NCI-H345 treated with DMSO at 0.1 percent for 48 hours (cell line): ENCODE measurements around the gene CHAF1A.

Experiments
- DNase-seq: peaks from one replicate; lab custom pipeline; 2025; ENCODE audit not compliant: unreplicated experiment; lab: John Stamatoyannopoulos, UW

The CHAF1A gene

DNA sequence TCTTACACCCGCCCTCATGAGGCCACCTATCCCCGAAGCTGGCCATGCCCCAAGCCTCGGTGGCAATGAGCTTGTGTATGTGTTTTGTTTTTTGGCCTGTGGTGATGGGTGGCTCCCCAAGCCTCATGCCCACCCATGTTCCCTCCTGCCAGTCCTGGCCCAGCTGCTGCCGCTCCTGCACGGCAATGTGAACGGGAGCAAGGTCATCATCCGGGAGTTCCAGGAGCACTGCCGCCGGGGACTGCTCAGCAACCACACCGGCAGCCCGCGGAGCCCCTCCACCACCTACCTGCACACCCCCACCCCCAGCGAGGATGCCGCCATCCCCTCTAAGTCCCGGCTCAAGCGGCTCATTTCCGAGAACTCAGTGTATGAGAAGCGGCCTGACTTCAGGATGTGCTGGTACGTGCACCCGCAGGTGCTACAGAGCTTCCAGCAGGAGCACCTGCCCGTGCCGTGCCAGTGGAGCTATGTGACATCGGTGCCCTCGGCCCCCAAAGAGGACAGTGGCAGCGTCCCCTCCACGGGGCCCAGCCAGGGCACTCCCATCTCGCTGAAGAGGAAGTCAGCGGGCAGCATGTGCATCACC, 30.6 kb downstream of the CHAF1A start:
- DNase-seq: no peak

DNA sequence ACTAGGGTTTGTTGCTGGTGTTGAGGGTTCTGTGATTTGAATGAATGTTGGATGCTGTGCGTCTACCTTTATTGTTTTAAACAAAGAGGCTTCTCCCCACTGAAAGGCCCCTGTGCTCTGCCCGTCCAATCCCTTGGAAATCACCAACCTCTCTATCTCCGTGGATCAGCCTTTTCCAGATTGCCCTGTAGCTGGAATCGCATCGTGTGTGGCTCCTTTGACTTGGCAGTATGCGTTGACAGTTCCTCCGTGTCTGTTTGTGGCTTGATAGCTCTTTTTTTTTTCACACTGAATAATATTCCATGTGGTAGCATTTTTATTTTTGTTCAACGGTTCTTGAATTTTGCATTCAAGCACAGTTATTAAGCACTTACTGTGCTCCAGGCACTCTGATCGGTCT, 32.0 kb downstream of the CHAF1A start:
- no peak for DNase-seq

DNA sequence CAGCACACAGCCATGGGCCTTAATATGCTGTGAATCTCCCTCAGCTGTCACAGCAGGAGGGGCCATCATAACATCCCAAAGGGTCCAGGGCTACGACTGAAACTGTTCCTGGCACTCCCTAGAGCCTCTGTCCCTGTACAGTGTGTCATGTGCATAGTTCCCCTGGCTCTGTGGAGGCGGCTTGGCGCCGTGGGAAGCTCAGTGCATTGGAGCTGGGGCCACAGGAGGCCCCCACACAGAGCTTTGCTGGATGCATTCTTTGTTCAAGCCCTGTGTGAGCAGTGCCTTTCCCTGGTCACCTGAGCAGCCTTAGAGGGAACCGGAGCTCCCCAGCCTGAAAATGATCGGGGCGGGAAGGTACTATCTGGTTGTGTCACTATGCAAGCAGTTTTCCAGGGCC, 33.8 kb downstream of the CHAF1A start:
- DNase-seq: no peak

DNA sequence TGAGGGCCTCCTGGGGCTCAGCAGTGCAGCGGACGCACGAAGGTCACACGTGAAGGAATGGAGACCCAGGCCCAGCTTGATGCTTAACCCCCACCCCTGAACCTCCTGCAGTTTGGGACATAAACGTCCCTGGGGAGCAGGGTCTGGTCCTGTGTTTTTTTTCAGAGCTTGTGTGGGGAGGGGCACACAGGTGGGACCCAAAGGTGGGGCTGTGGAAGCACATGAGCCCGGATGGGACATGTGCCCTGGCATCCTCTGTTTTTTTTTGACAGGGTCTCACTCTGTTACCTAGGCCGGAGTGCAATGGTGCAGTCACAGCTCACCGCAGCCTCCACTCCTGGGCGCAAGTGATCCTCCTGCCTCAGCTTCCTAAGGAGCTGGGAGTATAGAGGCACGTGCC, 34.7 kb downstream of the CHAF1A start:
- no peak for DNase-seq

DNA sequence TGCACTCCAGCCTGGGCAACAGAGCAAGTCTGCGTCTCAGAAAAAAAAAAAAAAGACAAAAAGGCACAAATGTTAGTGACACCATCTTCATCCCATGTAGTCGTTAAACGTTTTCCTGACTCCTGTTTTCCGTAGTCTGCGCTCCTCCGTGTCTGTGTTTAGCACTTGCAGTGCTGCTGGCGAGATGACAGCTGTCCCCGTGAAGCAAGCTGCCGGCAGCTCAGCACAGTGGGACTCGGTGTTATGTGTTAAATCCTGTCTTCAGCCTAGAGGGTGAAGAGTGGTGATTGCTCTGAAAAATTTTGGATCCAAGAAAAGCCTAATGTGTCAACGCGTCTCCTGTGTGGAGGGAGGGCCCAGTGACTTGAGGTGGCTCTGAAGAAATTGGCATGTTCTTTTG, 36.8 kb downstream of the CHAF1A start:
- DNase-seq: no peak

DNA sequence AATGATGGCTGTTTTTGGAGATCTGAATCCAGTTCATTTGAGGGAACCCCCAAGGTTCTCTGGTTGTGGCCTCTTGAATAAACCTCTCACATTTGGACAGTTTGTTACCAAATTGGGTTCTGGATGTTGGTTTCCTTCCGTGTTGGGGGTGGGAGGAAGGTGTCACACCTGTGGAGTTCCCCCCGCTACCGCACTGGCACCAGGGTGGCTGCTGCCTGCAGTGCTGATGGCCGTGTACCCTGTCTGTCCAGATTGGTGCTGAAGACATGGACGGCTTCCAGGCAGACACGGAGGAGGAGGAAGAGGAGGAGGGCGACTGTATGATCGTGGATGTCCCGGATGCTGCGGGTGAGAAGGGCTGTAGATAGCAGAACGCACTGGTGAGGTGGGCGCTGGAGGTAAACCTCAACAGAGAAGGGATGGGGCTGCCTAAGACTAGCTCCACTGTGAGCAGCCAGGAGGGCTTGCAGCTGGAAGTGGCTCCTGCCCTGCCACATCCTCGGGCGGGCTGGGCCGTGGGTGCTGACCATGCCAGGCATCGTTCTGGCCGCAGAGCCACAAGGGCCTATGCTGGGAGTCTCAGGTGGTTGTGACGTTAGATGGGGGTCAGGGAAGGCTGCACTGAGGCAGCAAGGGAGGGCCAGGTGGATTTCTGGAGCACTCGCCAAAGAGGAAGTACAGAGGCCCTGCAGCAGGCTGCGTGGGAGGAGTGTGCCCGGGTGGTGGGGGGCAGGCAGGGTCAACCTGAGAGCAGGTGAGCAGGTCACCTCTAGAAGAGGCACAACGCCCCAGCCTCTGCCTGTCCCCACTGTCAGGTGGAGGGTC, 39.8 kb downstream of the CHAF1A start:
- no peak for DNase-seq

DNA sequence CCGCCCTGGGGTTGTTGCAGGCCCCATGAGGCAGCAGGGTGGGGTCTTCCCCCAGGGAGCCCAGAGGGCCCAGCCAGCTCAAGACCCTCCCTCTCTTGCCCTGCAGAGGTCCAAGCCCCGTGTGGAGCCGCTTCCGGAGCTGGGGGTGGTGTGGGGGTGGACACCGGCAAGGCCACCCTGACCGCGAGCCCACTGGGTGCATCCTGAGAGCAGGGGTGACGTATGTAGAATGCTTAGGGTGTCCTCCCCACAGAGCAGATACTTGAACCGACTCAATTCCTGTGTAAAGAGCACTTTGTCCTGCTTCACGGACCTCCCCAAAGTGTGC, 40.3 kb downstream of the CHAF1A start:
- no peak for DNase-seq

DNA sequence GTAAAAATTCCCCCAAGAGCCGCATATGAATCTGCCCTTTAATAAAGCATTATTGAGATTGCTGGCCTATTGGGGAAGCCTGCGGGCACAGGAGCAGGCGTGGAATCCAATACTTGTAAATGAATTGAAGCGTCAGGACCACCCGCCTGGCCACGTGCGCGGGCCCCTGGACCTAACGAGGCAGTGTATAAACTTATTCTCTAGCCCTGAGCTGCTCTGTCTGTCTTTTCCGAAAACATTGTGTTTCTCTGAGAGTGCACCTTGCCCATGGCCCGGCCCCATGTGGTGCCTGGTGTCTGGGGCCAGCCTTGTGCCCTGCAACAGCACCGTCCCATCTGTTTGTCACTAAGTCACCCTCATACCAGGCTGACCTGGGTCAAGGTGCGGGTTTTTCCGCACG, 40.7 kb downstream of the CHAF1A start:
- DNase-seq: no peak

DNA sequence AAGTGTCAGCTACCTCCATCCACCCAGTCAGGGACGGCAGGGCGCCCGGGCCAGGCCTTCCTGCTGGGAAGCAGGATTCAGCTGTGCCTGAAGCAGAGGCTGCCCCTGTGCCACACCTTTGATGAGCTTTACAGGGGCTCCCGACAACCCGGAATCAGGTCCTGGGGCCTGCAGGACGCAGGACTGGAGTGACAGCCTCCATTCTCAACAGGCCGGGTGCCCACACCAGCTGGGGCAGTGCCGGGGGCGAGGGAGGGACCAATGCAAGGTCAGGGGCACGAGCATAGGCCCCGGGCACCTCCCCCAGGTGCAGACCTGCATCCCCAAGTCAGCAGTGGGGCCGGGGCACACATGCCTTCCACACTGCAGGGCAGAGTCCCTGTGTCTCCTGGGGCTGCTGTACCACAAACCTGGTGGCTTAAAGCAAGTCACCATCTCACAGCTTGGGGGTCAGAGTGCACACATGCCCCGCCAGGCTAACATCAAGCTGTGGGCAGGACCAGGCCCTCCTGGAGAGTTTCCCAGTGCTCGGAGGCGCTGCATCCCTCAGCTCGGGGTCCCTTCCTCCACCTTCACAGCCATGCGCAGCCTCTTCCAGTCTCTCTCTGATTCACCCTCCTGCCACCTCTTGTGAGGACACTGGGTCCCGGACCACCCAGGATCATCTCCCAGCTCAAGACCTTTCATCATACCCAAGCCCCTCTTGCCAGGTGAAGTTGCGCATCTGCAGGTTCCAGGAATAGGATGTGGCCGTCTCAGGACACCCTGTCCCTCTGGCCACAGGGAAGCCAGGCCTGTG, 41.7 kb downstream of the CHAF1A start:
- no peak for DNase-seq

DNA sequence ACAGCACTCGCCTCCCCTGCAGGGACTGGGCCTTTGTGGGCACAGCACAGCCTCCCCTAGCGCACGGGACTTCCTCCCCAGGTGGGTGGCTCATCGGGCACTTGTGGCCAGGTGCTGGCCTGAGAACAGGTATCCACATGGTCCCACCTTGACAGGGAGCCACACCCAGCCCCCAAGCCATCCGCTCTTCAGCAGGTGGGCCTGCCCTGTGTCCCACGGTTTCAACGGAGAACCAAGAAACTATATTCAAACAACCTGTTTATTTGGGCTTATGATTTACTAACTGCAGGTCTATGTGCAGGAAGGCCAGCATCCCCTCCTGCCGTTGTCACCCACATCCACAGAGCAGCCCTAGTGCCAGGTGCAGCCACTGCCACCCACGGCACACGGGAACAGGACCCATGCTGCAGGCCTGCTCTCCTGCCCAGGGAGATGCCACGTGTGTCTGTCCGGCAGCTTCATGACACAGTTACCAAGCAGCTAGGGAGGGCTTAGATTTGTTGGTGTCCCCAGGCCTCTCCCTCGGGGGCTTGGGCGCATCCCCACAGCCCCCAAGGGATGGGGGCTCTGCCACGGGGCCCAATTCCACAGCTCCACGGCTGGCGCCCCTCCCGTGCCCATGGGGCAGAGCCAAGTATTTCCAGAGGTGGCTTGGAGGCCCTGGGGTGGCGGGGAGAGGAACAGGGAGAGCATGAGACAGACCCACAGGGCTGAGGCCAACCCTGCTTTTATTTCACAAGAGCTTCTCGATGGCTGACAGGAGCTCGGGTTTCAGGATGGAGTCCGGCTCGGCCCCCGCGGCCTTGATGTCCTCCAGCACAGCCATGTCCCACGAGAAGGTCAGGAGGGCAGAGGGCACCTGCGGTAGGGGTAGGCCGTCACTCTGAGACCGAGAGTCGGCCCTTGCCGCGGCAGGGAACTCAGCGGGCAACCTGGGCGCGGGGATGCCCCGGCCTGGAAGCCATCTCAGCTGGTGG, 42.6 kb downstream of the CHAF1A start:
- no peak for DNase-seq

DNA sequence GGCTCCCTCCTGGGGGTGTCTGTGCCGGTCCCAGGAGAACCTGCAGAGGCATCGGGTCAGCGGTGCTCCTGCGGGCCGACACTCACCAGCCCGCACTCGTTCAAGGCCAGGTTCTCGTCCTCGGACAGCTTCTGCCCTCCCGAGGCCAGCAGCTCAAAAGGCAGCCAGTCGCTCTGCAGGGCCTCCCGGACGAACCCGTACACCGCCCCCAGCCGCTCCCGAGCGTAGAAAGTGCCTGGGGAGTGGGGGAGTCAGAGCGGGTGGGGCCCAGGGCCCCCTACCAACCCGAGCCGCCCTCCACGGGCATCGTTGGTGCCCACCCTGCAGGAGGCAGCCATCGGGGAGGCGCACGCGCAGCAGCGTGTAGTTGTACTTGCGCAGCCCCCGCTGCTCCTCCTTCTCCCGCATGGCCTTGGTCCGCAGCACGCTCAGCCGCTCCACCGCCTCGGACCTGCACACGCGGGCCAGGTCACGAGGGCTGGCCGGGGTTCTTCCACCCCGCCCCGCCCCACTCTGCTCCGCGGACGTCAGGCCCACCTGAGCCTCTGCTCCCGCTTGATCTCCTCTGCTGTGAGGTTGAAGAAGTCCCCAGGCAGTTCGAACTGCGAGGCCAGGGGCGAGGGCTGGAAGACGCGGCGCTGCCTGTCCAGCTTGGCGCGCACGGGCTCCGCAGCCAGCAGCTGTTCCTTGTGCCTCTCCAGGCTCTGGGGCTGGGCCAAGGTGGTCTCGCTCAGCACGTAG, 43.7 kb downstream of the CHAF1A start:
- DNase-seq: no peak

DNA sequence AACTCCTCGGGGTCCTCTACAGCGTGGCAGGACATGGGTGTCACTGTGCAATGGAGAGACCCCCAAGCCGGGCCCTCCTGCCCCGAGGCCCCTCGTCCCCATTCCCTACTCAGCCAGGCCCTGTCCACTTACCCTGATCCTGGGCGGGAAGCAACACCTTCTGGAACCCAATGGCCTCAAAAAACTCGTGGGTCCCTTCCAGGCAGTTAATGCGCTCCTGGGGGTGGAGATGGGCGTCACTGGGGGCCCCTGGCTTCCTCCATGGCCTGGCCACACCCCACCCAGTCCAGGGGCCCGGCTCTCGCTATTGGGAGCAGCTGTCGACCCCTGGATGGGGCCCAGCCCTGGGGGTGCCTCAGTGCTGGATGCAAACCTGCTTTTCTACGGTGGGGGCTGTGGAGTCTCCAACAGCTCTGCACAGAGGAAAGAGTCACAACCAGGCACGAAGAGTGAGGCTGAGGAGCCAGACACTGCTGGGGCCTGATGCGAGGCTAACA, 44.3 kb downstream of the CHAF1A start:
- no peak for DNase-seq

DNA sequence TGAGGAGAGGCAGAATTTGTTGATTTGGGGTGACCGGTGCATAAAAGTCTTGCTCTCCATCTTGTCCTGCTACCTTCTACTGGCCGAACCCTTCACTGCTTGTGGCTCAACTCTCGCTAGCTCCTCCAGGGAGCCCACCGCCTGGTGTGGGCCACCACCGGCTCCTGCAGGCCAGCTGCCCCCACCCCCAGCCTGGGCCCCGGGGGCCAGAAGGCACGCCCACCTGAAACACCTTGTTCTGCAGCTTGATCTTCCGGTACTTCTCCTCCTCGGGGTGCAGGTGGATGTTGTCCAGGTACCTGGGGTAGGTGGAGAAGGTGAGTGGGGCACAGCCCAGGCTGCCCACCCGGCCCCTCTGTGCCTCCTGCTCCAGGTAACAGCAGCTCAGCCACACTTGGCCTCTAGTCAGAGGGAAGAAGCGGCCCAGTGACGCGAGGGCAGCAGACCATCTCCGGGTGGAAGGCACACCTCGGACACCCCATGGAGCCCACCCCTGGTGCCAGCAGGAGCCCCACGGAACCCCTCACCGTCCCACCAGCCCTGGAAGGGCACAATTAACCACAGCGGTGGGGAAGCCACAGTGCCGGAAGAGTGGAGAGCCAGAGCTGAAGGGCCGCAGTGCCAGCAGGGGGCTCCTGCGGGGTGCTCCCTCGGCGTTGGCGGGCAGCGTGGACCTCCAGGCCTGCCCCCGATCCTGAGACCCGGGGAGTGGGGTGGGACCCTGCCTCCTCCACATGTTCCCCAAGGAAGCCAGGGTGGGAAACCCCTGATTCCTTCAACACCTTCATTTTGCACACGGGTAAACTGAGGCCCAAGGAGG, 45.1 kb downstream of the CHAF1A start:
- no peak for DNase-seq

DNA sequence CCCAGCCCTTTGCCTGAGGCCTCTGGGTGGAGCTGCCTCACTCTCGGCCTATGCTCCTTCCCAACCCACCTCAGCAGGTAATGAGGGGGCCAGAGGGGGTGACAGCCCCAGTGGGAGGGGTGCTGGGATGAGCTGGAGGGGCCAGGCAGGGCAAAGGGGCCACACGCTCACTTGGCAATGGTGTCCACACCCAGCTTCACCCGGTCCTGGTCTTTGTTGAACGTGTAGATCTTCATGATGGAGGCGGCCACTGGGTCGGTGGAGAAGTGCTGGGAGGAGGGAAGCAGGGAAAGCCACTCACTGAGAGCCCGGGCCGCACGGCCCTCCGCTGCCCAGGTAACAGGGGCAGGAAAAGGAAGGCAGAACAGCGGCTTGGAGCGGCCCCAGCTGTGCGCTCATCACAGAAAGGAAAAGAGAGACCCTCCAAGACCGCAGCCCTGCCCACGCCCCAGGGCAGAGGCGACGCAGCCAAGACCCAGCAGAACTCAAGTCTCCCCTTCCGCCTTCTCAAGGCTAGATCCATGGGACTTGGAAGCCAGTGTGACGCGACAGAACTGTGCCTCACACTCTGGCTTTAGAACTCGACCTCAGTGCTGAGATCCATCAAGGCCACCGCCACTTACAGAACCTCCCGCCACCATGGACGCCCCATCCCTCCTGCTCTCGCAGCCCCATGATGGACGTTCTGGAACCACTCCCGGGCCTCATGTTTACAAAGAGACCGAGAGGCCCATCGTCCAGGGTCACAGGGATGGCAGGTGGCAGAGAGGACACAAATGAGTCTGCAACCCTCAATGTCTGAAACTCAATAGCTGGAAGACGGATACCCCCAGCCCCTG, 45.9 kb downstream of the CHAF1A start:
- no peak for DNase-seq

DNA sequence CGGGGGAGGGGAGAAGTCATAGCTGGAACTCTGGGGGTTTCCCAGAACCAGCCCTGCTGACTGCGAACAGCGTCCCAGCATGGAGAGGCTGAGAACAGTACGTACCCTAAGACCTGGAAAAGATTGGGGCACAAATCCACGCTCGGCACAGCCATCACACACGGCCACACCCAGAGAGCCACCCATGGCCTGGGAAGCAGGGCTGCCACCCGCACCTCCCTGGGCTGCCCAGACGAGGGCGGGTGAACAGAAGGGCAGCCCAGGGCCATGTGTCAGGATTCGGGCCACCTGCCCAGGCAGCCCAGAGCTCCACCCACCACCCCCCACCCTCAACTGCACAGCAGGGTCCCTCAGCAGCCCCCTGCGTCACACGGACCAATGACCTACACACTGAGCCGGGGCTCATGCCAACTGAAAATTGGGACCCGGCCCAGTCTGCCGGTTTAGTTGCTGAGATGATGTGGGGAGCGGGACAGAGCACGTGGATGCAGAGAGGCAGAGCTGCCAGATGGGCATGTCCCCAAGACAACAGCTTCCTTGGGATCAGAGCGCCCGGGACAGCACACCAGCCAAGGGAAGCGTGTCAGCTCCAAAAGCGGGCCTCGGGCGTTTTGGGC, 46.7 kb downstream of the CHAF1A start:
- no peak for DNase-seq

DNA sequence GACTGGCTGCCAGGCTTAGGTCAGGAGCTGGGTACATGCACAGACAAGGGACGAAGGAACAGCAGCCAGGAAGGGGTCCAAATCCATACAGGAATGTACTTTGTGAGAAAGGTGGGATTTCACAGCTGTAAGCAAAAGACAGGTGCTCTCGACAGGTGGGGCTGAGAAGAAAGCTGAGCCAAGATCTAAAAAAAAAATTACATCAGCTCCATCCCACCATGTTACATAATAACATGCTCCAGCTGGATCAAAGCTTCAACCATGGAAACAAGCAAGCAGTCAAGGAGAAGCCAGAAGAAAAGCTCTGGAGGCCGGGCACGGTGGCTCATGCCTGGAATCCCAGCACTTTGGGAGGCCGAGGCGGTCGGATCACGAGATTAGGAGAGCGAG, 47.2 kb downstream of the CHAF1A start:
- no peak for DNase-seq

DNA sequence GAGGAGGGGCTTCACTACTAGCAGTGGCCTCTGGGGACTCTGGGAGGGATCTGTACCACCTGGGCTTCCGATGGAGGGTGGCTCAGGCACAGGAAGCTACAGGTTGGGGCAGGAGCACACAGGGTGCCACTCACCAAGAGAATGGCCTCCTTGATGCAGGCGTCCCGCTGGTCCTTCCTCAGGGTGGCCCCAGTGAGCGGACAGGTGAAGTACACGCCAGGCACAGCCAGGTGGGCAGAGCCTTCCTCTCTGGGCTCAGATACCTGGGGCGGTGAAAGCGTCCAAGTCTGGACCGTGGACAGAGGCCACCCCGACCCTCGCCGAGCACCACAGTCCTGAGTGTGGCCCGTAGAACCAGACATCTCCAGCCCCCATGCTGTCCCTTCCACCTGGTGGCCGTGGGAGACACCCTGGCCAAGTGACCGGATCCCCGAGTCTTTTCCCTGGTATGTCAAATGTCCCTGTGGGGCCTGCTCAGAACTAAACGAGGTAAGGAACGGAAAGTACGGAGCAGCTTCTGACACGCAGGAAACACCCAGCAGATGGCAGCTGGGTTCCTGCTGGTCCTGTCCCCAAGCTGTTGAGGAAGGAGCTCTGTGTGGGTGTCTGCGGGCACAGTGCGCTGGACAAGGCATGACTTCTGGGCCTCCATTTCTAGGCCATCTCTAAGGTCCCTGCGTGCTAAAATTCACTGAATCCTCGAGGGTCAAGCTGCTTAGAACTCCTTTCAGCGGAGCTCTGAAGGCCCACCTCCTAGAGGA, 50.0 kb downstream of the CHAF1A start:
- no peak for DNase-seq
